Esophagus squamous epithelium (tissue), 5 donors: ENCODE measurements around the gene NDC1. TPM values are rescaled to one million over a fixed set of nuclear protein-coding genes. Genes with fewer than 3 reads are reported as not detected.

Experiments
- DNase-seq: peaks from one replicate; lab custom pipeline; 2025; lab: John Stamatoyannopoulos, UW
- H3K27ac ChIP-seq, 4 donors: fragments of 200-600 bp; sonication (generic); one replicate each; pipeline ENCODE4 v1.5.1; 2016 to 2019; ENCODE audit warnings: mild to moderate bottlenecking in 1 of 4
- H3K27me3 ChIP-seq, 4 donors: fragments of 200-600 bp; sonication (generic); 1 replicate in 3 of 4; 2 replicates in 1 of 4; pipeline versions ENCODE4 v1.5.1 to v1.6.0; 2017 to 2021; ENCODE audit warnings: antibody characterized with exemption in 1 of 4
- H3K36me3 ChIP-seq, 3 donors: fragments of 200-600 bp; sonication (generic); one replicate each; pipeline ENCODE4 v1.5.1; 2016 to 2019
- H3K4me1 ChIP-seq, 3 donors: fragments of 200-600 bp; sonication (generic); one replicate each; pipeline ENCODE4 v1.5.1; 2017 to 2019
- H3K4me3 ChIP-seq, 4 donors: fragments of 200-600 bp; sonication (generic); 1 replicate in 3 of 4; 2 replicates in 1 of 4; pipeline ENCODE4 v1.5.1; 2016 to 2019; ENCODE audit warnings: mild to moderate bottlenecking in 2 of 4, moderate library complexity in 1 of 4
- H3K9me3 ChIP-seq, 3 donors: fragments of 200-600 bp; sonication (generic); one replicate each; pipeline ENCODE4 v1.5.1; 2016 to 2019
- CTCF ChIP-seq, 6 experiments: fragments of 450-650 bp in 4 of 6; fragments of 200-600 bp in 2 of 6; sonication (generic) in 2 of 6; IDR thresholded peaks; one replicate each; pipeline ENCODE4 v1.5.1; 2016 to 2019; ENCODE audit warnings: antibody characterized with exemption in 6 of 6, mild to moderate bottlenecking in 4 of 6, moderate library complexity in 4 of 6
- POLR2A ChIP-seq, 4 donors: fragments of 450-650 bp; IDR thresholded peaks; one replicate each; pipeline ENCODE4 v1.6.1; 2017; ENCODE audit warnings: antibody characterized with exemption in 4 of 4, mild to moderate bottlenecking in 4 of 4, moderate library complexity in 3 of 4
- WGBS, 2 donors: methylation state at CpG; one replicate each; pipeline ENCODE4 v1.1.5; 2018; 5-methylcytosine and 5-hydroxymethylcytosine counted together
- intact Hi-C: fragments of 100-400 bp; cut with DNase I; formaldehyde crosslinking; loops from one replicate; pipeline ENCODE4 v1.15.0; 2022
- total RNA-seq, 4 donors: library from RNA; depleted of rRNA; stranded (reverse); fragments of >200 nt; gene quantifications; one replicate each; pipeline ENCODE4 v1.1.0, GENCODE V29; 2016
- donor health status: DM: yes; HTN: yes; CAD: no.

The NDC1 gene
- total RNA-seq, 4 donors from 2014 or later, result 7.2 to 29.1 (median 21.0) TPM

- H3K4me1 ChIP-seq, result no peaks in the 10 kb centered on the region
- H3K4me3 ChIP-seq, result no peak overlapping the region
- peaks cover 0 to 13% (median 0%) of the 10 kb centered on the region in 4 donors for H3K27me3 ChIP-seq
- TF ChIP-seq CTCF (IDR thresholded peaks at IDR 0.05) (no peak), POLR2A (IDR thresholded peaks at IDR 0.05) (no peak)
- intact Hi-C loops, result no loop called here
- no peak for DNase-seq
- H3K9me3 ChIP-seq, result no peaks in the 10 kb centered on the region
- H3K27ac ChIP-seq, result no peak overlapping the region
- 71 to 81% methylated on average over 4 of the region's 4 CpGs for WGBS, 2 donors
- no peaks in the 10 kb centered on the region for H3K36me3 ChIP-seq
Observed at GRCh38 chr1:53721088-53721487, 117.0 kb downstream of the NDC1 start.

- peaks cover 0 to 25% (median 0%) of the 10 kb centered on the region in 4 donors for H3K27me3 ChIP-seq
- no peaks in the 10 kb centered on the region for H3K4me1 ChIP-seq
- no peak for DNase-seq
- no peak for TF ChIP-seq POLR2A (IDR thresholded peaks at IDR 0.05)
- no peak for TF ChIP-seq CTCF (IDR thresholded peaks at IDR 0.05)
- no peak overlapping the region for H3K27ac ChIP-seq
- intact Hi-C loops, result no loop called here
- H3K36me3 ChIP-seq, result no peaks in the 10 kb centered on the region
- H3K4me3 ChIP-seq, result no peak overlapping the region
- no peaks in the 10 kb centered on the region for H3K9me3 ChIP-seq
- 95% methylated on average over 2 of the region's 2 CpGs; no CpG with 5 or more reads in 1 of the 2 donors for WGBS, 2 donors
Observed at GRCh38 chr1:53719469-53719868, 118.6 kb downstream of the NDC1 start.

- 68% methylated on average over 2 of the region's 2 CpGs for WGBS, 2 donors
- H3K4me1 ChIP-seq, result no peaks in the 10 kb centered on the region
- intact Hi-C loops, result no loop called here
- no peak for DNase-seq
- no peak overlapping the region for H3K4me3 ChIP-seq
- H3K9me3 ChIP-seq, result no peaks in the 10 kb centered on the region
- H3K27ac ChIP-seq, result no peak overlapping the region
- H3K27me3 ChIP-seq, result peaks cover 0 to 34% (median 0%) of the 10 kb centered on the region in 4 donors
- no peak for TF ChIP-seq POLR2A (IDR thresholded peaks at IDR 0.05)
- no peak for TF ChIP-seq CTCF (IDR thresholded peaks at IDR 0.05)
- H3K36me3 ChIP-seq, result no peaks in the 10 kb centered on the region
Observed at GRCh38 chr1:53718443-53718842, 119.7 kb downstream of the NDC1 start.

- WGBS, 2 donors, result 70 to 75% methylated on average over 6 of the region's 6 CpGs
- Histone ChIP-seq H3K27me3 (peaks cover 0 to 34% (median 0%) of the 10 kb centered on the region in 4 donors), H3K27ac (no peak overlapping the region), H3K4me1 (no peaks in the 10 kb centered on the region), H3K36me3 (no peaks in the 10 kb centered on the region), H3K9me3 (no peaks in the 10 kb centered on the region), H3K4me3 (no peak overlapping the region)
- intact Hi-C loops, result no loop called here
- DNase-seq, result no peak
- no peak for TF ChIP-seq CTCF (IDR thresholded peaks at IDR 0.05)
- TF ChIP-seq POLR2A (IDR thresholded peaks at IDR 0.05), result no peak
Observed at GRCh38 chr1:53717025-53717804, 120.9 kb downstream of the NDC1 start.

GRCh38 chr1:53716150-53716549 lies 121.9 kb downstream of the NDC1 start:
- H3K4me3 ChIP-seq, result no peak overlapping the region
- peaks cover 0 to 34% (median 0%) of the 10 kb centered on the region in 4 donors for H3K27me3 ChIP-seq
- intact Hi-C loops, result no loop called here
- no peaks in the 10 kb centered on the region for H3K4me1 ChIP-seq
- DNase-seq, result no peak
- no peak overlapping the region for H3K27ac ChIP-seq
- TF ChIP-seq POLR2A (IDR thresholded peaks at IDR 0.05) (no peak), CTCF (IDR thresholded peaks at IDR 0.05) (no peak)
- WGBS, 2 donors, result 64 to 77% methylated on average over 4 to 5 of the region's 5 CpGs
- H3K9me3 ChIP-seq, result no peaks in the 10 kb centered on the region
- H3K36me3 ChIP-seq, result no peaks in the 10 kb centered on the region
